GM12892 (cell line): ENCODE results near the gene ERCC6.

Experiments used
- DNase-seq: peaks from one replicate; pipeline ENCODE4 v3.0.0; 2011; ENCODE audit not compliant: insufficient read length
- FAIRE-seq: peaks from 2 replicates; lab custom pipeline; 2011; peaks lifted over from hg19 to GRCh38; lab: Jason Lieb, UNC
- POLR2A ChIP-seq: IDR thresholded peaks from 2 replicates; pipeline ENCODE4 v1.6.1; 2011; ENCODE audit warnings: low read depth, low read length, control low read depth
- POLR2AphosphoS5 ChIP-seq: IDR thresholded peaks from 2 replicates; pipeline ENCODE4 v1.6.1; 2011; ENCODE audit warnings: low read depth, low read length, control low read depth
- TAF1 ChIP-seq: IDR thresholded peaks from 2 replicates; pipeline ENCODE4 v1.6.1; 2011; ENCODE audit warnings: low read depth, mild to moderate bottlenecking, control low read depth, low read length, borderline replicate concordance

The ERCC6 gene

DNA sequence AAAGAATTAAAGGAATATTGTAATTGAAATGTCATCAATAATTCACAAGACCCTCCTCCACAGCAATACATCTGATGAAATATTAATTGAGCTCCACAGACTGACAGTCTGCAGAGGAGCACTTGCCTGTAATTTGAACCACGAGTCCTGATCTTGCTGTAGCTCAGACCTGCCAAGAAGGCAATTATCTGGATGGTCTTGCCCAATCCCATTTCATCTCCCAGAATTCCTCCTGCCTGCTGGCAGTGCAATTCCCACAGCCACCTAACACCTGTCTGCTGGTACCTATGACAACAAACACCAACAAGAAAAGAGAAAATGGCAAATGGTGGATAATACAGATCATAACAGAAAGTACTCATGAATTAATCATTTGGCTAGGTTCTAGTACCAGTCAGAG lies 38.5 kb downstream of the ERCC6 start:
- DNase-seq (no peak), FAIRE-seq (peak; percentile 14)
- no peak for TF ChIP-seq TAF1
- no peak for TF ChIP-seq POLR2A
- TF ChIP-seq POLR2AphosphoS5: no peak

- DNase-seq (no peak), FAIRE-seq (no peak)
Observed at GRCh38 chr10:49499305-49499851, 39.5 kb downstream of the ERCC6 start.

DNA sequence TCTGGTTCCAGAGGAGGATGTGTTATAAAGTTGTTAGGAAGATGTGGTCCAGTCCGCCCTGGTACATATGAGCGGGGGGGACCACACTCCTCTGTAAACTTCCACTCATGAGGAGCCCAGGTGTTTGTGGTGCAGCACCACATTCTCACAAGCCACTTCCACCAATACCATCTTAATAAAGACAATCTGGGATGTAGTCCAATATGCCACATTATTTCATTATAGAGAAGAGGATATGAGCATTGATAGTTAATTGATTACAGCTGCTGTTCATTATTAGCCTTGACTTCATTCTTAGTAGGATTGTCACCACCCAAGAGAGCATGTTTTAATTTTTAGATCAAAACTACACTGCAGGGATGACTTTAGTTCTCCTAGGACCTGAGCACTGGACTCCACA lies 40.5 kb downstream of the ERCC6 start:
- FAIRE-seq (no peak), DNase-seq (no peak)
- TF ChIP-seq POLR2A (no peak), TAF1 (no peak), POLR2AphosphoS5 (no peak)

More at GRCh38 chr10:49499305-49499851, 39.5 kb downstream of the ERCC6 start:
- no peak for TF ChIP-seq POLR2AphosphoS5

DNA sequence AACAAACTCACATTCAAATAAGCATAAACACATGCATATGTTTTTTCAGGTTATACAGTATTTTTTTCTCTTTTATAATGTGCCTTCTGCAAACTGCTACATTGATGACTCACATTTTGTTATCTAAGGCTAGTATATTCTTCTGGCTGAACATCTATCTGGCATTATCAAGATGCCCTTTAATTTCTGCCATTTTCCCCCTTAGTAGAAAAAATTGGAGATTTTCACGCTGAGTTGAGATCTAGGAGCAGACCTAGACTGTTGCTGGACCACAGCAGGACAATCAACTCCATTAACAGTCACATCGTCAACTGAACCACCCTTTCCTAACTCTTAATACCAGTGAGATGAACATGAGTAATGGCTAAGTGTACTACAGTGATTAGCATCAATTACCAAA lies 41.6 kb downstream of the ERCC6 start:
- no peak for FAIRE-seq
- TF ChIP-seq TAF1 (no peak), POLR2AphosphoS5 (no peak), POLR2A (no peak)
- DNase-seq: no peak

GRCh38 chr10:49488056-49488717 lies 50.7 kb downstream of the ERCC6 start:
- DNase-seq: no peak
- TF ChIP-seq POLR2A (no peak), POLR2AphosphoS5 (no peak), TAF1 (no peak)
- FAIRE-seq: no peak

DNA sequence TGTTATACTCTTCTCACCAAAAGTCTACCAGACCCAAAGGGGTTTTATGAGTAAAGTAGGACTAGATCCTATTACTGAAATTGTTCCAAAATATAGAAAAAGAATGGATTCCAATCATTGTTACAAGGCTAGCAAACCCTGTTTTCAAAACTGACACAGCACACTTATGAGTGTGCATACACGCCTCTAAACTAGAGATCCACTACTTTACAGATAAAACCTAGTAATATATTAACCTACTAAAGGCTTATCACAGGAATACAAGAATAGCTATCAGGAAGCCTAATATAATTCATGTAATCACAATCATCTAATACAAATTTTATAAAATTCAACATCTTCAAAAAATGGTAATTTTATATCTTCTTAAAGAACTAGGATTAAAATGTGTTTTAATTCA lies 52.2 kb downstream of the ERCC6 start:
- FAIRE-seq (no peak), DNase-seq (no peak)
- TF ChIP-seq POLR2AphosphoS5 (no peak), POLR2A (no peak), TAF1 (no peak)

GRCh38 chr10:49486009-49486408 lies 52.9 kb downstream of the ERCC6 start:
- no peak for DNase-seq
- TF ChIP-seq TAF1: no peak
- TF ChIP-seq POLR2A: no peak
- no peak for TF ChIP-seq POLR2AphosphoS5
- no peak for FAIRE-seq

GRCh38 chr10:49484486-49485235 lies 54.3 kb downstream of the ERCC6 start:
- DNase-seq (no peak), FAIRE-seq (no peak)
- no peak for TF ChIP-seq POLR2A
- TF ChIP-seq POLR2AphosphoS5: no peak
- TF ChIP-seq TAF1: no peak

GRCh38 chr10:49478819-49479218 lies 60.1 kb downstream of the ERCC6 start:
- TF ChIP-seq POLR2A: no peak
- TF ChIP-seq TAF1: no peak
- TF ChIP-seq POLR2AphosphoS5: no peak
- FAIRE-seq (no peak), DNase-seq (no peak)

GRCh38 chr10:49474901-49475300 lies 64.0 kb downstream of the ERCC6 start:
- TF ChIP-seq POLR2AphosphoS5 (no peak), TAF1 (no peak), POLR2A (no peak)
- FAIRE-seq: no peak

GRCh38 chr10:49471532-49471931 lies 67.4 kb downstream of the ERCC6 start:
- DNase-seq: no peak
- no peak for TF ChIP-seq POLR2A
- TF ChIP-seq TAF1: no peak
- TF ChIP-seq POLR2AphosphoS5: no peak
- FAIRE-seq: no peak

More at GRCh38 chr10:49474901-49475300, 64.0 kb downstream of the ERCC6 start:
- DNase-seq: no peak
